Astrocyte of the spinal cord (primary cell): ENCODE measurements around the gene FBXO48.

Experiments used
- DNase-seq: peaks from one replicate; pipeline ENCODE4 v3.0.0; 2011; ENCODE audit warnings: low read depth, low spot score
- H3K4me3 ChIP-seq: 2 replicates; pipeline ENCODE4 v1.5.1; 2011; ENCODE audit warnings: low read depth, mild to moderate bottlenecking, low read length, moderate library complexity
- CTCF ChIP-seq: IDR thresholded peaks from 2 replicates; pipeline ENCODE4 v1.5.1; 2012; ENCODE audit warnings: low read depth, mild to moderate bottlenecking, low read length, inconsistent platforms
- in situ Hi-C: cut with HindIII; loops from 2 replicates; pipeline ENCODE4 v1.10.0; 2017; ENCODE audit warnings: low sequenced_read_pairs

FBXO48 gene

GRCh38 chr2:68472796-68473414 lies 5.8 kb upstream of the FBXO48 start:
- in situ Hi-C loops = no loop called here
- no peak overlapping the region for H3K4me3 ChIP-seq
- TF ChIP-seq CTCF = no peak
- no peak for DNase-seq

DNA sequence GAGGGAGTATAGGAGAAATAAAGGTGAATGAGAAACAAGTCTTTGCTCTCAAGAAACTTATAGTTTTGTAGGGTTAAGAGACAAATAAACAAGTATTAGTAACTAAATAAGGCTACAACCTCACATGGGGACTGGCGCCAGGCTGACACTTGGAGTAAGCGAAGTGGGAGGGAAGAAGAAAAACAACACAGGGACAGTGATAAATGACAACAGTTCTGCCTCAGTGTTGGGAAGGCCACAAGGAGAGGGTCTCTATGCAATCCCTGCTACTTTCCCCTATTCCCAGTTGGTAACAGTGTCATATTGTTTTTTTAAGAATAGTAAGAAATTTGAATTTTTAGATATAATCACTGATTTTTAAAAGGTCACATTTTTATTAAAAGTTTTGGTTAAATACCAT lies 4.3 kb upstream of the FBXO48 start:
- no peak overlapping the region for H3K4me3 ChIP-seq
- in situ Hi-C loops = no loop called here
- no peak for DNase-seq
- TF ChIP-seq CTCF = no peak

GRCh38 chr2:68469935-68470334 lies 2.8 kb upstream of the FBXO48 start:
- no peak overlapping the region for H3K4me3 ChIP-seq
- no peak for DNase-seq
- no peak for TF ChIP-seq CTCF
- in situ Hi-C loops = no loop called here

GRCh38 chr2:68468801-68469200 lies 1.7 kb upstream of the FBXO48 start:
- in situ Hi-C loops = no loop called here
- H3K4me3 ChIP-seq = no peak overlapping the region
- no peak for DNase-seq
- no peak for TF ChIP-seq CTCF

- DNase-seq = no peak
- in situ Hi-C loops = no loop called here
- TF ChIP-seq CTCF = no peak
- peak overlapping the region; percentile 98 for H3K4me3 ChIP-seq
These were observed 367 bp downstream of the FBXO48 start for GRCh38 chr2:68466778-68467076.

GRCh38 chr2:68466361-68466777 lies 725 bp downstream of the FBXO48 start:
- DNase-seq = peak; percentile 84
- peak overlapping the region; percentile 98 for H3K4me3 ChIP-seq
- in situ Hi-C loops = no loop called here
- peak; percentile 24 for TF ChIP-seq CTCF
